Aorta (tissue), 5 donors: ENCODE results near the gene ERBB4. TPM values are rescaled to one million over a fixed set of nuclear protein-coding genes. Genes with fewer than 3 reads are reported as not detected.

Experiments used
- ATAC-seq: fragments of 200-7000 bp; cut with Tn5 transposase; one replicate; pipeline ENCODE4 v1.9.1; 2022; ENCODE audit warnings: moderate library complexity; ENCODE audit not compliant: low FRiP score
- DNase-seq, 2 donors: peaks; one replicate each; pipeline ENCODE4 v3.0.0-alpha.2; 2020
- H3K27ac ChIP-seq, 2 donors: one replicate each; pipeline ENCODE4 v1.5.1; 2013; ENCODE audit warnings: low read length in 2 of 2, mild to moderate bottlenecking in 2 of 2, moderate library complexity in 2 of 2, control low read depth in 1 of 2, inconsistent platforms in 1 of 2, low read depth in 1 of 2
- H3K27me3 ChIP-seq, 2 donors: one replicate each; pipeline ENCODE4 v1.6.1; 2013; ENCODE audit warnings: control low read depth in 1 of 2, low read length in 1 of 2, mild to moderate bottlenecking in 1 of 2, moderate library complexity in 1 of 2; ENCODE audit not compliant: insufficient read depth in 2 of 2, control insufficient read depth in 1 of 2
- H3K36me3 ChIP-seq, 2 donors: one replicate each; pipeline ENCODE4 v1.6.1; 2013; ENCODE audit warnings: control low read depth in 1 of 2, low read length in 1 of 2, mild to moderate bottlenecking in 1 of 2; ENCODE audit not compliant: insufficient read depth in 2 of 2, control insufficient read depth in 1 of 2
- H3K4me1 ChIP-seq, 2 donors: one replicate each; pipeline ENCODE4 v1.6.1; 2013; ENCODE audit warnings: low read length in 2 of 2, control low read depth in 1 of 2, mild to moderate bottlenecking in 1 of 2, moderate library complexity in 1 of 2; ENCODE audit not compliant: insufficient read depth in 2 of 2, control insufficient read depth in 1 of 2
- H3K4me3 ChIP-seq, 2 donors: one replicate each; pipeline ENCODE4 v1.5.1; 2013; ENCODE audit warnings: low read length in 2 of 2, control low read depth in 1 of 2, mild to moderate bottlenecking in 1 of 2
- H3K9me3 ChIP-seq: one replicate; pipeline ENCODE4 v1.6.1; 2013; ENCODE audit warnings: mild to moderate bottlenecking, low read length; ENCODE audit not compliant: control insufficient read depth
- WGBS, 2 donors: extraction: QIAGEN DNeasy Blood & Tissue Kit; methylation state at CpG; one replicate each; pipeline ENCODE4 v1.1.7; 2013; 5-methylcytosine and 5-hydroxymethylcytosine counted together
- intact Hi-C, 2 donors: fragments of 100-400 bp; cut with DNase I; formaldehyde crosslinking; loops; one replicate each; pipeline versions ENCODE4 v1.14.2 to v1.15.0; 2022
- polyA plus RNA-seq, 2 donors: library from polyadenylated mRNA; stranded (reverse); fragments of 200-250 nt; gene quantifications; one replicate each; pipeline ENCODE4 v1.2.3, GENCODE V29; 2013
- total RNA-seq, 2 donors: library from RNA; stranded (reverse); fragmentation: NEBNext Ultra II Directional; extraction: Animal tissue kit (Norgen Biotek cat#: 25700); gene quantifications; one replicate each; pipeline ENCODE4 v1.2.1, GENCODE V29; 2021
- donor health status: healthy with polysubstance abuse.
- donor health status: Bipolar disorder and iron deficiency.
- donor health status: DM: no; HTN: no; CAD: no.
- donor health status: DM: no; HTN: no; CAD: no.
- donor health status: DM: yes; HTN: yes; CAD: no.

Gene ERBB4
- total and polyA plus RNA-seq, 4 donors, result 1.3 to 42.0 (median 15.0) TPM

DNA sequence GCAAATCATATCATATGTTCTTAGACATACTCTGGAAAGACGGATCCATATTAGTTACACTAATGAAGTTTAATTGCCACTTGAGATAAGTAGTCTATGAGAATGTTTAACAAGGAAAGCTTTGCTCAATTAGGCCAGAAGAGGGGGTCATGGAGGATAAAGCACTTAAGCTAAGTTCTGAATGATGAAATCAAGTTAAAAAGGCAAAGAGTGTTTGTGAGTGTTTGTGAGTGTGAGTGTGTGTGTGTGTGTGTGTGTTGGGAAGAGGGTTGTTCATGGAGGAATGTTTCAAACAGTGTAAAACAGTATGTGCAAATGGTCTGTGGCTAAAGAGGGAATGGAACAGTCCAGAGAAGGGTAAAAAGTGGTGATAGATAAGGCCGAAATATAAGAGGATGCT lies 360.9 kb downstream of the ERBB4 start:
- Histone ChIP-seq H3K27me3 (no peaks in the 10 kb centered on the region), H3K9me3 (no peaks in the 10 kb centered on the region), H3K27ac (no peak overlapping the region), H3K4me1 (no peaks in the 10 kb centered on the region), H3K4me3 (no peak overlapping the region), H3K36me3 (no peaks in the 10 kb centered on the region)
- intact Hi-C loops, result no loop called here
- DNase-seq, result no peak
- ATAC-seq, result no peak
- 49 to 77% methylated on average over 2 of the region's 2 CpGs for WGBS, 2 donors

DNA sequence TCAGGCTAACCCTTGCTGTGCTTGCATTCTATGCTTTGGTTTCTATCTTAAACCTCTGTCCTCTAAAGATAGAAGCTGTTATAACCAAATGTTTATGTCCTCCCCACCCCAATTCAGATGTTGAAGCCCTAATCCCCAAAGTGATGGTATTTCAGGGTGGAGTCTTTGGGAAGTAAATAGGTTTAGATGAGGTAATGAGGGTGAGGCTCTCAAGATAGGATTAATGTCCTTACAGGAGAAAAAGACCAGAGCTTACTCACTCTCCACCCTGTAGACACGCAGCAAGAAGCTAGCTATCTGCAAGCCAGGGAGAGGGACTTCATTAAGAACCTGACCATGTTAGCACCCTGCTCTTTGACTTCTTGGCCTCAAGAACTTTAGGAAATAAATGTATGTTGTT lies 362.5 kb downstream of the ERBB4 start:
- intact Hi-C loops, result no loop called here
- H3K4me1 ChIP-seq, result no peaks in the 10 kb centered on the region
- ATAC-seq (no peak), DNase-seq (no peak)
- no peaks in the 10 kb centered on the region for H3K27me3 ChIP-seq
- H3K9me3 ChIP-seq, result no peaks in the 10 kb centered on the region
- WGBS, 2 donors, result 85 to 96% methylated on average over 1 of the region's 1 CpG
- H3K4me3 ChIP-seq, result no peak overlapping the region
- no peaks in the 10 kb centered on the region for H3K36me3 ChIP-seq
- no peak overlapping the region for H3K27ac ChIP-seq

DNA sequence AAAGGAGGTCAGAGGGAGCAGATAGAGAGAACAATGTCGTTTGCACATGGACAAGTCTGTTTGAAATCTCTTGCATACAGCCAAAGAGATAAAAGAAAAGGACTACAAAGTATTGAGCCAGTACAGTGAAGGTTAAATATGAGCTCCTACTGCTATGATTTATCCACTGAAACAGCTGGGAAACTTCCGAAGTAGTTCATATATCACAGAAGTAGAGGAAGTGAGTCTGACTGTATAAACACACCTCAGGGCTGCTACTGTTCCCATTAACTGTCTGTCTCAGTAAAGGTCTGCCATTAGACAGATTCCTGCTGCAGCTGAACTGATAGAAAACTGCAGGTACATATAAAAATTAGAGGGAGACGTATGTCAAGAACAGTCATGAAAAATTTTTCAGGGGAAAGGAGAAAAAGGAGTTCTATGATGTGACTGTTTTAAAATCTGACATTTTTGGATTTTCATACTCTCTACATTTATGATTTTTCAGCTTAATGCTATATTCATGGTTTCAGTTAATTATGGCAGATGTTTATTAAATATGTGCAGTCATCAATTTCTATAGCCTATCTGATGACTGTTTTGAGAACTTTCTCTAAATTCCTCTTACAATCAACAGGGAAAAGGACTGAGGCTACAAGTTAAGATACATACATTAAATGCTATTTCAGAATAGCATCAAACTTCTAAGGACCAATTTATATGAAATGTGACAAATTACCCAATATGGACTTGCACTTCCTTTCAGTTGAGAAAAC lies 364.7 kb downstream of the ERBB4 start:
- no peak overlapping the region for H3K4me3 ChIP-seq
- H3K27me3 ChIP-seq, result no peaks in the 10 kb centered on the region
- DNase-seq (no peak), ATAC-seq (no peak)
- no peak overlapping the region for H3K27ac ChIP-seq
- no peaks in the 10 kb centered on the region for H3K36me3 ChIP-seq
- WGBS, 2 donors, result 62% methylated on average over 3 of the region's 3 CpGs
- H3K9me3 ChIP-seq, result no peaks in the 10 kb centered on the region
- intact Hi-C loops, result no loop called here
- H3K4me1 ChIP-seq, result no peaks in the 10 kb centered on the region

DNA sequence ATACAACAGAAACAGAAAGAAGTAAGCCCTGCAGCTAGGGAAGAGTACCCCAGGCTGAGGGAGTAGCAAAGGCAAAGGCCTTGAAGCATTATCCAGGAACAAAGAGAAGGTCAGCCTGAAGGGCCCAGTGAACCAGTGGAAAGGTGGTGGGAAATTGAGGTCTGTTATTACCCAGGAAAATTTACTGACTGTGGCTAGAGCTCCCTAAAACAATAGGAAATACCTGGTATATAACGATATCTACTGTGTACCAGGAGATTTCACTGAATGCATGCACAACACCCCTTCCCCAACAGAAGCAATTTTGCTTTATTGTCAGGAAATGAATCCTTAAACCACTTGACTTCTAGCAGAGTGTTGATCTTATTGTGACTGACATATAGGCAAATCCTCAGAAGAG lies 365.3 kb downstream of the ERBB4 start:
- intact Hi-C loops, result no loop called here
- 82 to 95% methylated on average over 1 of the region's 1 CpG for whole genome bisulfite sequencing, 2 donors
- Histone ChIP-seq H3K9me3 (no peaks in the 10 kb centered on the region), H3K27ac (no peak overlapping the region), H3K4me3 (no peak overlapping the region), H3K27me3 (no peaks in the 10 kb centered on the region), H3K36me3 (no peaks in the 10 kb centered on the region), H3K4me1 (no peaks in the 10 kb centered on the region)
- no peak for ATAC-seq
- DNase-seq, result no peak

DNA sequence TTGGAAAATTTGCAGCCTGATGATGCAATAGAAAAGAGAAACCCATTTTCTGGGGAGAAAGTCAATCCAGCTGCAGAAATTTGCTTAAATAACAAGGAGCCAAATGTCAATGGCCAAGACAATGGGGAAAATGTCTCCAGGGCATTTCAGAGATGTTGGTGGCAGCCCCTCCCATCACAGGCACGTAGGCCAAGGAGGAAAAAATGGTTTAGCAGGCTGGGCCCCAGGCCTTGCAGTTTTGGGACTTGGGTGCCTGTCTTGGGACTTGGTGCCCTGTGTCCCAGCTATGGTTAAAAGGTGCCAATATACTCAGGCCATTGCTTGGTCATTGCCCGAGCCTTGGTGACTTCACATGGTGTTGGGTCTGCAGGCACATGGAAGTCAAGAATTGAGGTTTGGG lies 368.2 kb downstream of the ERBB4 start:
- WGBS, 2 donors, result 68 to 75% methylated on average over 2 of the region's 2 CpGs

DNA sequence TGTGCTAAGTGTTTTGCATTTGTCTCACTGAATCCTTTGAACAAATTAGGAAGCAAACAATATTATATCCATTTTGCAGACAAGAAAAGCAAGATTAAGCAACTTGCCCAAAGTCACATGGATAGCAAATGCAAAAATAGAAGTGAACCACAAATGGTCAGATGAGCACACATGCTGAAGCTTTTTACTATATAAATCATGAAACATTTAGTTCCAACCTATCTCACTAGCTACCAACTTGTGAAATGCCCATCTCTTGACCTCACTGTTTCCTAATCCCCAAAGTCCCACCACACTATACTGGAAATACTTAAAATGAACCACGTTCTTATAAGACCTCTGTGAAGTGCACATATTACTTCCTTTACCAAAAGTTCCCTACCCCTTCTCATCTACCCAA lies 380.5 kb downstream of the ERBB4 start:
- no peak for ATAC-seq
- WGBS, 2 donors, result 90 to 94% methylated on average over 1 of the region's 1 CpG
- Histone ChIP-seq H3K9me3 (no peaks in the 10 kb centered on the region), H3K4me3 (no peak overlapping the region), H3K27ac (no peak overlapping the region), H3K36me3 (no peaks in the 10 kb centered on the region), H3K27me3 (no peaks in the 10 kb centered on the region), H3K4me1 (peaks cover 0 to 4% of the 10 kb centered on the region in 2 donors)
- no peak for DNase-seq
- intact Hi-C loops, result no loop called here

More for the DNA sequence above, 368.2 kb downstream of the ERBB4 start:
- Histone ChIP-seq H3K4me1 (no peaks in the 10 kb centered on the region), H3K27ac (no peak overlapping the region), H3K4me3 (no peak overlapping the region), H3K27me3 (no peaks in the 10 kb centered on the region), H3K36me3 (no peaks in the 10 kb centered on the region), H3K9me3 (no peaks in the 10 kb centered on the region)
- DNase-seq, result no peak
- no peak for ATAC-seq
- intact Hi-C loops, result no loop called here

DNA sequence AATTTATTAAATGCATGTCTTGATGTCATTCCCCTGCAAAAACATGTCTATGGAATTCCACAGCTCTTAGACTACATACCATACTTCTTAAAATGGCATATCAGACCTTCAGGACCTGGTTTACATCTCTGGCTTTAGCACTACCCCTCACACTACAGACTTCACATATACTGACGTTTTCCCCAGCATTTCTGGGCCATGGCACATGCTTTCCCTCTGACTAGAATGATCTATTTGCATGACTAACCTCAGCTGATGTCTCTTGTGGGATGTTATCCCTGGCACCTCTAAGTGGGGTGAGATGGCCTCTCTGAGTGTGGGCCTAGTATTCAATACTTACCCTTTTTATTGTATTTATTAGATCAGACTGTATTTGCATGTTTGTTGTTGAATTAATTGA lies 381.6 kb downstream of the ERBB4 start:
- Histone ChIP-seq H3K27ac (no peak overlapping the region), H3K9me3 (no peaks in the 10 kb centered on the region), H3K4me1 (peaks cover 0 to 4% of the 10 kb centered on the region in 2 donors), H3K4me3 (no peak overlapping the region), H3K27me3 (no peaks in the 10 kb centered on the region), H3K36me3 (no peaks in the 10 kb centered on the region)
- intact Hi-C loops, result no loop called here
- no peak for DNase-seq
- WGBS, 2 donors, result 24% methylated on average over 1 of the region's 1 CpG
- ATAC-seq, result no peak

DNA sequence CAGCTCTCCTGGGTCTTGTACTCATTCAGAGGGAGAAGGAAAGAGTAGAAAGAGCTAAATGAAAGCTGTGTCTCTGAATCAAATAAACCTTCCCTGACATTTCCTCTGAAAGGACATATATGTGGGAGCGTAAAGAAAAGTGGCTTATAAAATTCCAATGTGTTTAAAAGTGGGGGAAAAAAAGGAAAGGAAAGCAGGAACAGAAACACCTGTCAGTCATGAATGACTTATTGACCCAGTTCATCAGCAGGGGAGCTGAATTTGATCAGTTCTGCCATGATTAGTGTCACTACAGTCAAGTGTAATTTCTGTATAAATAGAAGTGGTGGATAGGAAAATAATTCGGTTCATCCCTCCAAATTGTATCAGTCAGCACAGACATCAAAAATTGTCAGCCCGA lies 382.5 kb downstream of the ERBB4 start:
- Histone ChIP-seq H3K4me3 (no peak overlapping the region), H3K9me3 (no peaks in the 10 kb centered on the region), H3K27ac (no peak overlapping the region), H3K27me3 (no peaks in the 10 kb centered on the region), H3K4me1 (peaks cover 0 to 4% of the 10 kb centered on the region in 2 donors), H3K36me3 (no peaks in the 10 kb centered on the region)
- intact Hi-C loops, result no loop called here
- whole genome bisulfite sequencing, 2 donors, result 96 to 98% methylated on average over 3 of the region's 3 CpGs
- ATAC-seq (no peak), DNase-seq (no peak)

DNA sequence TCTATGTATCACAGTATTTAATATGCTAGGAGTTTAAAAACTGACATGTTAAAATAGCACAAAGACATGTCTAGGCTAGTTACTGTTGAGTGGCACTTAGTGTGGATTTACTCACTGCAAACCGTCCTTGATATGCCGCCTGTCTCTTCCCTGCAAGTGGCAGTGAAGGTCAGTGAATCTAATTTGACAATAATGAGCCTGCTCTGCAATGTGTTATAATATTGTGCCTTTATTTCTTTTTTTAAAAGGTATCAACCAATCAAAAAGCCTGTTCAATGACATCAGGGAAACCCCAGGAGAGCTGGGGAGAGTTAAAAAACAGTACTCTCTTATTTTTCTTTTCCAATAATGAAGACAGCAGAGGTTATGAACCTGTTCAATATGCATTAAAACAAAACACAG lies 384.1 kb downstream of the ERBB4 start:
- no peak for DNase-seq
- no peaks in the 10 kb centered on the region for H3K9me3 ChIP-seq
- H3K4me3 ChIP-seq, result no peak overlapping the region
- H3K27ac ChIP-seq, result no peak overlapping the region
- H3K4me1 ChIP-seq, result peaks cover 0 to 4% of the 10 kb centered on the region in 2 donors
- no peaks in the 10 kb centered on the region for H3K36me3 ChIP-seq
- intact Hi-C loops, result loop anchor here in 1 of 2 donors (5.0 kb wide), 1 partner anchor 383 kb away; the partner anchor contains the start of gene ERBB4
- ATAC-seq, result no peak
- no peaks in the 10 kb centered on the region for H3K27me3 ChIP-seq
- WGBS, 2 donors, result 90 to 91% methylated on average over 2 of the region's 2 CpGs
